GM18909 (cell line): ENCODE results near the gene CHD1.

ENCODE experiments used
- ATAC-seq: cut with Tn5 transposase; IDR thresholded peaks from one replicate; pipeline ENCODE4 v1.9.1; 2021; ENCODE audit warnings: mild to moderate bottlenecking; ENCODE audit not compliant: unreplicated experiment, poor library complexity

Gene CHD1

DNA sequence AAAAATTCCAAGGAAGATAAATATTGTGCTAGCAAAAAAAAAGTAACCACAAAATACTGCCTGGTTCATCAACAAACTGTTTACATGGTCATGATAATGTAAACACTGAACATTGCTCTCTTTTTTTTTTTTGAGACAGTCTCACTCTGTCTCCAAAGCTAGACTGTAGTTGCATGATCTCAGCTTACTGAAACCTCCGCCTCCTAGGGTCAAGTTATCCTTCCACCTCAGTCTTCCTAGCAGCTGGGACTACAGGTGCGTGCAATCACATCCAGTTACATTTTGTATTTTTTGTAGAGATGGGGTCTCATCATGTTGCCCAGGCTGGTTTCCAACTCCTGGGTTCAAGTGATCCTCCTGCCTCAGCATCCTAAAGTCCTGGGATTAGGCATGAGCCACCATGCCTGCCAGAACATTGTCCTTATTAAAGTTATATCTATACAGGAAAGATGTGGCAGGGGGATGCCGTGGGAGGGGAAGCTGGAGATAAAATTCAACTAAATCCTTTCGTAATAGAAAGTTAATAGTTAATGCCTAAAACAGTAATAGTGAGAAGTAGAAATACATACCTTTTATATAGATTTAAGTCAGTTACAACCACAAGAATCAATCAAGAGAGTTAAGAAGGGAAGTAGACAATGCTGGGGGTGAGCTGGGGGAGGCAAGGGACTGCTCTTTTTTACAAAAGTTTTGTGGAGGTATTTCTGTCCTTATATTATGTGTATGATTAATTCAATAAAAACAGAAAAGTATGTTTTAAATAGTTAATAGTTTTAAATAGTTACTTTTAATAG, 103.0 kb downstream of the CHD1 start:
- peak; percentile 73 for ATAC-seq

DNA sequence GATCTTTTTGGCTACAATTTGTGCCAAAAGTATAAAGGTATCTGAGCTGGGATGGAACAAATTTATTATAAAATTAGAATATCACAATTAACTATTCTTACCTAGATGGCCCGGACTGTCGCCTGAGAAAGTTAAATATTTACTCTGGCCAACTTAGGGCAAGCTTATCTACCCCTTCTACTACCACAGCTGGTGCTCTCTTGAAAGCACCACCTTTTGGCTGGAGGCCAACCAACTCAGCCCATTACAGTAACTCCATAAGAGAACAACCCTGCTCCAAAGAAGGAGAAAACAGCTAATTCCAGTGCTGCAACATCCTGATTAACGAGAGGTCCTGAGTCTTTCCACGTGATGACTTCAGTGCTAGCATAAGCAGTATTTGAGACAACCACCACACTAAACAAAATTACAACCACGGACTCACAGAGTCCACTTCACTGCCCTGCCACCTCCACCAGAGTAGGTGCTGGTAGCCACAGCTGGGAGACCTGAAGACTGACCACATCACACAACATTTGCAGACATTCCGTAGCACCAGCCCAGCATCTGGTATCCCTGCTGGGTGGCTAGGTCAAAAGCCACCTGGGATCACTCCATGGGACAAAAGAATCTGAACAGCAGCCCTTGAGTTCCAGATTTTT, 112.1 kb downstream of the CHD1 start:
- no peak for ATAC-seq

DNA sequence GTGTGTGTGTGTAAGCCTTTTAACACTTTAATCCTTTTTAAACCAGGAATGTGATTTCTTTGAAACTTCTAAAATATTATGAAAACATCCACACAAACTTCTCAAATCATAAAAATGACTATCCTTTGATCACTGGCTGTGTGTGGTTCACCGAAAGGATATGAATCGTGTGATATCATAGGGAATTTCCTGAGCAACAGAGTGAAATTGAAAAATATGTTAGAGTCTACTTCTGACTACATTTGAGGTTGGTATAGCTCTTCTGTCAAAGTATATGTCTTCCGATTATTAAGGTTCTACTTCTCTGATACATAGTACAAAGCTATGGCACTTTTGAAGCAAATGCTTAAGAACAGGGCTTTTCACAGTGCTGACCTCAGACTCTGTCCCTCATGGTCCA, 115.1 kb downstream of the CHD1 start:
- ATAC-seq, result peak; percentile 62

DNA sequence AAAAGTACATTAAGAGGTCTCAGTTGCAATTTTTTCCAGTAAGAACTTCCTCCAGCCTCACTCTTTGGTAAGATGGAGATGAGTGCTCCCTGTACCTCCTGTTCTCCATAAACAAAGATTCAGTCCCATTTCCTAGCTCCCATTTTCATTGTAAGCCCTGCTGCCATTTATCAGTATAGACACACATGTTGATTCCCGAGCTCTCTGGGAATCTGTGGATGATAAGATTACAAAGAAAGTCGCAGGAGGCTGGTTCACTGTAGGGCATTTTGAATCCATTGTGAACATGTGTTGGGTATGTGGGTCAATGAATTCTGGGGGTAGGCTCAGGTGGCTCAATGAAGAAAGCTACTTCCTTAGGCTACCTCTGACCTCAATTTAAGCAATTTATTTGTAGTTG, 118.6 kb downstream of the CHD1 start:
- no peak for ATAC-seq

DNA sequence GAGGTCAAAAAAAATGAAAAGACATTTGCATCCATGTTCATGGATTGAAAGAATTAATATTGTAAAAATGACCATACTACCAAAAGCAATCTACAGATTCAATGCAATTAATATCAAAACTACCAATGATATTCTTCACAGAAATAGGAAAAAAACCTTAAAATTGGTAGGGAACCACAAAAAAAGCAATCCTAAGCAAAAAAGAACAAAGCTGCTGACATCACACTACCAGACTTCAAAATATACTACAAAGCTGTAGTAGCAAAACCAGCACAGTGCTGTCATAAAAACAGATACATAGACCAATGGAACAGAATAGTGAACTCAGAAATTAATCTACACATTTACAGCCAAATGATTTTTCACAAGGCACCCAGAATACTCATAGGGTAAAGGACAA, 121.0 kb downstream of the CHD1 start:
- no peak for ATAC-seq

DNA sequence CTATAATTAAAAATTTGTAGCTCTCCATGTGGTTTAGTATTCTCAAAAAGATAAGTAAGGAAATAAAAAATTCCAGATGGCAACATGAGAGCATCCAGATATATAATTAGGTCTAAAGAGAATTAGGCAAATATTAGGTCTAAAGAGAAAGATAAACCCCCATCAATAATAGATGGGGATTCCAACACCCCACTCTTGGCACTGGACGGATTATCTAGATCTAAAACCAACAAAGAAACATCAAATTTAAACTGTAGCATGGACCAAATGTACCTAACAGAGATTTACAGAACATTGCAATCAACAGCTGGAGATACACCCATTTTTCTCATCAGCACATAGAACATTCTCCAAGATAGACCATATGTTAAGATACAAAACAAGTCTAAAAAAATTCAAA, 123.7 kb downstream of the CHD1 start:
- no peak for ATAC-seq

DNA sequence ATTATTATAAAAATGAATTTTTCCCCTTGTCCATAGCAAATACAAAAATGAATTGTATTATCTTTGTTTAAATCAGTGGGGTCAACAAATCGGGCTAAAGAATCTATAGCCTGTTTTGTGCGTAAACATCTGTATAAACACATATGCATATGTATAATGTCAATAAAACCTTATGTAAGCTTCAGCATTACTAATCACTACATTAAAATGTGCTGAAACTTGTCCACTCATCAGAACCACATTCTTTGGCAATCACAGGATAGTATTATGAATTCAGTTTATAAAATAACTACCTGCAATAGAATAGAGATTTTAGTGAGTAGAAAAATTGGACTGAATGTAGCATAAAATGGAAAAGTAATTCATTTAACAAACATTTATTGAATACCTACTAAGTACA, 124.7 kb downstream of the CHD1 start:
- no peak for ATAC-seq
